Stimulated activated CD8-positive, alpha-beta memory T cell treated with anti-CD3 and anti-CD28 coated beads, Interleukin-7, amount 100 ng/mL, for 24 hours (primary cell): ENCODE data around the gene GPSM1.
"Not testable (repeated sequence)": the region's sequence is repeated elsewhere in the genome, so short reads cannot be mapped to it uniquely, and the experiment has no call there.

Experiments
- DNase-seq: peaks from one replicate; pipeline ENCODE4 v3.0.0-alpha.2; 2020; ENCODE audit warnings: low read depth

The GPSM1 gene

GRCh38 chr9:136397643-136398042 is 70.3 kb downstream of the GPSM1 start:
- DNase-seq: no peak

GRCh38 chr9:136398286-136398685 is 70.9 kb downstream of the GPSM1 start:
- no peak for DNase-seq

- DNase-seq: no peak
Measured at GRCh38 chr9:136399176-136400037, 72.1 kb downstream of the GPSM1 start.

DNA sequence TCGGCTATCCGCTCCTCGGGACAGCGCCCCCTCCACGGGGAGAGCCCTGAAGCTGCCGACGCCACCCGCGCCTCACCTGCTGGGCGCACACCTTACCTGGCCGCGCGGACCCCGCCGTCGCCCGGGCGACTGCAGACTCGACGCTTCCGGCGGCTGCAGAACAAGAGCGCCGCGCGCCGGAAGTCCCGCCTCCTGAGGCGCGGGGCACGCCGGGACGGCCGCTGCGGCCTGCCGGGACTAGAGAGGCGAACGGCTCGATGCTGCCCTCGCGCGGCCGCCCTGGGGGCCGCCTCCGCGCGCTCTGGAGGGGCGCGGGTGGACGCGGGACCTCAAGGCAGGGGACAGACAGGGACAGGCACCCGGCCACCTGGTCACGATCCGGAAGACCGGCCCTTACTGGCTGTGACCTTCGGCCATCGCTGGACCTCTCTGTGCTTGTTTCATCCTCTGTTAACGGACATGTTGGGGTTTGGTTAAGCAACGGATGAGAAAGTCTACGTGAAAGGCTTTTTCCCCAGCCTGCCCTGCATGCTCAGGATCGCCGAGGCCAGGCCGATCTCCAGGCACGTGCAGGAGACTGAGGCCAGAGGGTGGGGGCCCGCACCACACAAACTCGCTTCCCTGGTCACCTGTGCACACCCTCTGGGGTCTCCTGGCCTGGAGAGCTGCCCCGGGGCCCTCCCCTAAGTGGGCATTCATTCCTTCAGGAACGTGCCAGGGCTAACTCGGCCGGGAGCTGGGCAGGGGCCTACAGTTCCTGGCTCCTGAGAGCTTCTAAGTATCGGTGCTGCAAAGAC is 72.9 kb downstream of the GPSM1 start, which contains the start of gene SNAPC4:
Gene SNAPC4, minus strand, starts transcription at position 133 of the 797 bp plus-strand sequence. CDS start 1,742 bp downstream, outside the sequence.
- DNase-seq: peak; percentile 63

- no peak for DNase-seq
Measured at GRCh38 chr9:136401173-136401922, 74.0 kb downstream of the GPSM1 start.

DNA sequence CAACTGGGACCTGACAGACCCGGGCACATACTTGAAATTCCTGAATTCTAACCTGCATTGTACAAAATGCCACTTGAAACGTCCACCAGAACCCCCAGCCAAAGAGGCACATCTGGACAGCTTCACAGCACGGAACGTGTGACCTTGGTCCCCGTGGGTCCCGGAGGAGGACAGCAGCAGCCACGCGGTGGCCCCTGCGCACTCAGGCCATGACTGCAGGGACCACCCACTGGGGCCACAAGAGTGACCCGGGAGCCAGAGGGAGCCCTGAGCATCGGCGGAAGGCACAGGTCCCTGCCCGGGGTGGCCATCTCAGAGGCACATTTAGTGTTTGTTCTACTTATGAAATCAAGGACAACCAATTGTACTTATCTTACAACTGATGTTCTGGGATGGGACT is 74.7 kb downstream of the GPSM1 start:
- no peak for DNase-seq

DNA sequence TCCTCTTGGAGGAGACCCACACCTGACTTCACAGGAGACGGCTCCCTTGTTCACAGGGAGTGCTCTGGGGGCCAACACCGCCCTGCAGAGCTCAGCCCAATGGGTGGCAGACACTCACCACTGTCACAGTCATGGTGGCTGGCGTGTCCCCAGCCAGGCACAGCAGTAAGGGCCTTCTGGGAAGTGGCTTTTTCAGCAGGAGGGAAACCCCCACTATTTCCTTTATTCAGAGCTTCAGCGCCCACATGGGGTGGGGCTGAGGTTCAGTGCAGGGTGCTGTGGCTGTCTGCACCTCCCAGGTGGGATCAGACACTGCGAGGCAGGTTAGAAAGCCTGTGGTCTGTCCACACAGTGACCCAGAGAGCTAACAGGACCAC is 76.2 kb downstream of the GPSM1 start:
- peak; percentile 41 for DNase-seq

- DNase-seq: no peak
Measured at GRCh38 chr9:136403915-136404800, 76.8 kb downstream of the GPSM1 start.

DNA sequence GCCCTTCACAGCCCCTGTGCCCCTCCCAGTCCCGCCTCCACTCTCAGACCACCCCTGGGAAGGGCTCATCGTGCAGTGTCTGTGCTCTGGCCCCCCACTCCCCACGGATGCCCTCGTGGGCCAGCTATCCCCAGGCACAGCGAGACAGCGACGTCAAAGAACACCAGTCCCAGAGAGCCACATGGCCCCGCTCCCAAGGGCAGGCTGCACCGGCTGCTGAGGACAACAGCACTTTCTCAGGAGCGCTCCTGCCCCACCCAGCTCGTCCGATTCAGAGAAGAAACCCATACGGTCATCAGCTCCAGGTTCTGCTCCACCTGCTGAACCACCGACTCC is 77.4 kb downstream of the GPSM1 start:
- no peak for DNase-seq

DNA sequence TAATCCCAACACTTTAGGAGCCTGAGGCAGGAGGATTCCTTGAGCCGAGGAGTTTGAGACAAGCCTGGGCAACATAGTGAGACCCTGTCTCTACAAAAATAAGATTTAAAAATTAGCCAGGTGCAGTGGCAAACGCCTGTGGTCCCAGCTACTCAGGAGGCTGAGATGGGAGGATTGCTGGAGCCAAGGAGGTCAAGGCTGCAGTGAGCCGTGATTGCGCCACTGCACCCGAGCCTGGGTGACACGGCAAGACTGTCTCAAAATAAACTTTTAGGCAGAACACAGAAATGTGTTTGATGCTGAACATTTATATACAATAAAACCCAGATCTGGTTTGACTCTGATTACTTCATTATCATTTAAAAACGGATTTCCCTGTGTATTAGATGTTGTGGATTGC is 78.1 kb downstream of the GPSM1 start:
- no peak for DNase-seq

- not testable (repeated sequence) for DNase-seq
Measured at GRCh38 chr9:136405904-136406303, 78.6 kb downstream of the GPSM1 start.

- DNase-seq: not testable (repeated sequence)
Measured at GRCh38 chr9:136407061-136407460, 79.7 kb downstream of the GPSM1 start.

DNA sequence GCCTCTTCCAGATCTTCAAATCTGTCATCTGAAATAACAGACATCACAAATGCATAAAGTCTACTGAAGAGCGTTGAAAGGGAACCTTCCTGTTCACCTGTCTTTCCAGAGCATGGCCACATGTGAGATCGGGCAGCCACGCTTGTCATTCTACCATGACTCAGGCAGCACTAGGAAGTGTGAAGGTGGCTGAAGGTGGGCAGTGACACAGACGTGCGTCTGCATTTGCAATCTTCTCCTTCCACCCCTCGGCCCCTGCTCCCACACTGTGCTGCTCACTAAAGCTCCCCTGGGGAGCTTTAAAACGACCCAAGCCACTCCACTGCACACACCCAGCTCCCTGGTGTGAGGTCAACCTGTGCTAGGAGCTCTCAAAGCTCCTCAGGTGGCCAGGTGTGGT is 80.6 kb downstream of the GPSM1 start:
- DNase-seq: no peak
